ENCODE measurements around the gene ABCA12. TPM values are rescaled to one million over a fixed set of nuclear protein-coding genes. Genes with fewer than 3 reads are reported as not detected.
"Not testable (repeated sequence)": the region's sequence is repeated elsewhere in the genome, so short reads cannot be mapped to it uniquely, and the experiment has no call there.

The ABCA12 gene
- total and polyA plus RNA-seq, 2 of the 8 experiments (the other 6 are each of a cell fraction or from before 2014, with no cell fraction given) = not detected

DNA sequence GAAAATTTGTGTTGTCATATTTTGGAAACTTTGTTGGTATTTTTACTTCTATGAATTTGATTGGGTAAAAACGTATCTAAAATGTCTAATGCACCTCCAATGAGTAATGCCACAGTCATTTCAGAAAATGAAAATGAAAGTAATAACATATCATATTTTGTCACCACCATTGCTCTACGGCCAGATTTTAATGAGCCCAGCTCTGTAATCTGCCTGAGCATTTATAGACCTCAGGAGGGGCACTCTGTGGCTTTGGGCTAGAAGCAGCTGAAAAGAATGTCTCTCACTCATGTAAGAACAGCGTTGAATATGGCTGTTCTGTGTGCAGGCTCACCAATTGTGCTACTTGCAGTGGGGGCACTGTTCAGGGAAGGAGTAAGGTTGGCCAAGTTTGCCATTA is 32.7 kb upstream of the ABCA12 start (continued):
- TF ChIP-seq SP4 (IDR thresholded peaks at IDR 0.05; ENCODE audit: low read length) (no peak), SIRT6 (IDR thresholded peaks at IDR 0.05; ENCODE audit: low read length) (no peak), NRF1 (IDR thresholded peaks at IDR 0.05; ENCODE audit: low read depth, low read length) (no peak), SP1 (IDR thresholded peaks at IDR 0.05; ENCODE audit: low read depth, low read length) (no peak)

DNA sequence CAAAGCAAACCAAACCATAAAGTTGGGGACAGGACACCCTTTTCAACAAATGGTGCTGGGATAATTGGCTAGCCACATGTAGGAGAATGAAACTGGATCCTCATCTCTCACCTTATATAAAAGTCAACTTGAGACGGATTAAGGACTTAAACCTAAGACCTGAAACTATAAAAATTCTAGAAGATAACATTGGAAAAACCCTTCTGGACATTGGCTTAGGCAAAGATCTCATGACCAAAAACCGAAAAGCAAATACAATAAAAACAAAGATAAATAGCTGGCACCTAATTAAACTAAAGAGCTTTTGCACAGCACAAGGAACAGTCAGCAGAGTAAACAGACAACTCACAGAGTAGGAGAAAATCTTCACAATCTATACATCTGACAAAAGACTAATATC is 28.1 kb upstream of the ABCA12 start:
- H4K91ac ChIP-seq (replicated peaks; ENCODE audit: insufficient read length, low read length); FAIRE-seq: not testable (repeated sequence)

More for the DNA sequence above, 28.1 kb upstream of the ABCA12 start:
- H3K36me3 ChIP-seq (ENCODE audit: control insufficient read depth in 2 of 4, insufficient read depth in 4 of 4, low read length in 3 of 4); POLR2A ChIA-PET (ENCODE audit: partially characterized antibody); H3K23ac ChIP-seq (ENCODE audit: insufficient read length); H3K27ac ChIP-seq (ENCODE audit: low read depth, low read length); H3K4me2 ChIP-seq (ENCODE audit: insufficient read depth in 1 of 2, low read depth in 2 of 2, low read length in 2 of 2); H3K56ac ChIP-seq (replicated peaks; ENCODE audit: insufficient read length, low read depth, low read length); H2BK15ac ChIP-seq (ENCODE audit: low read length); DNase-seq (ENCODE audit: low read depth in 1 of 2, low spot score in 2 of 2); H3K23me2 ChIP-seq (ENCODE audit: low read depth, low read length); H3K79me2 ChIP-seq (ENCODE audit: control insufficient read depth in 1 of 2, insufficient read depth in 2 of 2, low read length in 2 of 2); H3K18ac ChIP-seq (ENCODE audit: extremely low read depth, low read length); H3K4me3 ChIP-seq (ENCODE audit: extremely low read depth in 1 of 4, insufficient read depth in 2 of 4, low read depth in 3 of 4, low read length in 4 of 4); H4K5ac ChIP-seq (ENCODE audit: insufficient read length, low read depth, low read length); H2AFZ ChIP-seq (ENCODE audit: low read length); H2BK12ac ChIP-seq (ENCODE audit: low read depth, low read length); H3K27me3 ChIP-seq (replicated peaks in 1 of 4; ENCODE audit: control insufficient read depth in 3 of 4, extremely low read depth in 1 of 4, insufficient read depth in 3 of 4, low read length in 3 of 4); H3K14ac ChIP-seq (ENCODE audit: insufficient read length); H3K9ac ChIP-seq (replicated peaks in 1 of 4; ENCODE audit: extremely low read depth in 1 of 4, low read depth in 3 of 4, low read length in 3 of 4); H3K79me1 ChIP-seq (ENCODE audit: low read depth, low read length); H2BK120ac ChIP-seq (replicated peaks; ENCODE audit: low read depth, low read length); H2BK20ac ChIP-seq (ENCODE audit: low read length); CTCF ChIA-PET (ENCODE audit: partially characterized antibody); H4K8ac ChIP-seq (ENCODE audit: extremely low read depth, insufficient read depth, low read length); H2BK5ac ChIP-seq (ENCODE audit: low read depth, low read length); H2AK5ac ChIP-seq (ENCODE audit: low read depth, low read length); H4K20me1 ChIP-seq (replicated peaks in 1 of 2; ENCODE audit: control insufficient read depth in 1 of 2, insufficient read depth in 2 of 2, low read length in 2 of 2); H3K4me1 ChIP-seq (replicated peaks in 1 of 4; ENCODE audit: control insufficient read depth in 3 of 4, insufficient read depth in 4 of 4, low read length in 3 of 4); H3K4ac ChIP-seq (replicated peaks; ENCODE audit: insufficient read length, low read depth, low read length): not testable (repeated sequence)
- WGBS, 2 experiments (ENCODE audit: extremely low coverage in 1 of 2, insufficient coverage in 1 of 2, insufficient read length in 1 of 2, insufficient replicate concordance in 2 of 2, low coverage in 1 of 2, low lambda C conversion rate in 2 of 2, missing lambda C conversion rate in 1 of 2) = 88% methylated on average over 2 of the region's 2 CpGs; no CpG with 5 or more reads in 1 of the 2 experiments
- peaks cover 0 to 12% of the 10 kb centered on the region in 2 experiments; a peak in 1 of 4 replicates for H3K9me3 ChIP-seq (ENCODE audit: insufficient read depth in 2 of 2, low read depth in 1 of 2, low read length in 1 of 2)
